ENCODE measurements around the gene SHROOM2. TPM values are rescaled to one million over a fixed set of nuclear protein-coding genes. Genes with fewer than 3 reads are reported as not detected.

SHROOM2 gene
- total RNA-seq, 1 donor from 2014 or later, result 8.2 TPM

- no peaks in the 10 kb centered on the region for H3K4me1 Mint-ChIP-seq (ENCODE audit: unreplicated experiment)
Observed at GRCh38 chrX:9961750-9962149, 175.5 kb downstream of the SHROOM2 start.

GRCh38 chrX:9966775-9967408 lies 180.7 kb downstream of the SHROOM2 start, which contains the start of gene CLDN34:
Gene CLDN34 (plus strand): TSS chrX:9967358. CDS start chrX:9967358, 0 bp downstream.
- Mint-ChIP-seq H3K27ac (ENCODE audit: unreplicated experiment) (no peak within 1 kb of the TSS), H3K4me3 (ENCODE audit: unreplicated experiment) (no peak within 1 kb of the TSS), H3K36me3 (ENCODE audit: unreplicated experiment) (no peaks in the 10 kb centered on the region), H3K4me1 (ENCODE audit: unreplicated experiment) (no peaks in the 10 kb centered on the region), H3K27me3 (ENCODE audit: unreplicated experiment) (no peaks in the 10 kb centered on the region), H3K9me3 (ENCODE audit: unreplicated experiment) (peaks cover 13% of the 10 kb centered on the region)
- DNase-seq (ENCODE audit: extremely low spot score, unreplicated experiment), result no peak
- TF ChIP-seq CTCF (IDR thresholded peaks at IDR 0.05), result no peak

More at GRCh38 chrX:9961750-9962149, 175.5 kb downstream of the SHROOM2 start:
- Mint-ChIP-seq H3K9me3 (ENCODE audit: unreplicated experiment) (peaks cover 6% of the 10 kb centered on the region), H3K4me3 (ENCODE audit: unreplicated experiment) (no peak overlapping the region), H3K27me3 (ENCODE audit: unreplicated experiment) (no peaks in the 10 kb centered on the region), H3K27ac (ENCODE audit: unreplicated experiment) (no peak overlapping the region), H3K36me3 (ENCODE audit: unreplicated experiment) (no peaks in the 10 kb centered on the region)
- no peak for TF ChIP-seq CTCF (IDR thresholded peaks at IDR 0.05)
- DNase-seq (ENCODE audit: extremely low spot score, unreplicated experiment), result no peak

- no peak for DNase-seq (ENCODE audit: extremely low spot score, unreplicated experiment)
- no peaks in the 10 kb centered on the region for H3K27me3 Mint-ChIP-seq (ENCODE audit: unreplicated experiment)
- H3K27ac Mint-ChIP-seq (ENCODE audit: unreplicated experiment), result no peak overlapping the region
- no peaks in the 10 kb centered on the region for H3K4me1 Mint-ChIP-seq (ENCODE audit: unreplicated experiment)
- no peaks in the 10 kb centered on the region for H3K36me3 Mint-ChIP-seq (ENCODE audit: unreplicated experiment)
- peaks cover 6% of the 10 kb centered on the region for H3K9me3 Mint-ChIP-seq (ENCODE audit: unreplicated experiment)
- no peak overlapping the region for H3K4me3 Mint-ChIP-seq (ENCODE audit: unreplicated experiment)
- TF ChIP-seq CTCF (IDR thresholded peaks at IDR 0.05), result no peak
Observed at GRCh38 chrX:9977635-9978034, 191.4 kb downstream of the SHROOM2 start.

GRCh38 chrX:9980401-9980800 lies 194.2 kb downstream of the SHROOM2 start:
- Mint-ChIP-seq H3K9me3 (ENCODE audit: unreplicated experiment) (peaks cover 11% of the 10 kb centered on the region), H3K27me3 (ENCODE audit: unreplicated experiment) (no peaks in the 10 kb centered on the region), H3K36me3 (ENCODE audit: unreplicated experiment) (no peaks in the 10 kb centered on the region), H3K27ac (ENCODE audit: unreplicated experiment) (no peak overlapping the region), H3K4me3 (ENCODE audit: unreplicated experiment) (no peak overlapping the region), H3K4me1 (ENCODE audit: unreplicated experiment) (no peaks in the 10 kb centered on the region)
- TF ChIP-seq CTCF (IDR thresholded peaks at IDR 0.05), result no peak
- no peak for DNase-seq (ENCODE audit: extremely low spot score, unreplicated experiment)

- H3K36me3 Mint-ChIP-seq (ENCODE audit: unreplicated experiment), result no peaks in the 10 kb centered on the region
- no peak overlapping the region for H3K27ac Mint-ChIP-seq (ENCODE audit: unreplicated experiment)
- no peak for TF ChIP-seq CTCF (IDR thresholded peaks at IDR 0.05)
- no peaks in the 10 kb centered on the region for H3K4me1 Mint-ChIP-seq (ENCODE audit: unreplicated experiment)
- H3K4me3 Mint-ChIP-seq (ENCODE audit: unreplicated experiment), result no peak overlapping the region
- no peak for DNase-seq (ENCODE audit: extremely low spot score, unreplicated experiment)
- no peaks in the 10 kb centered on the region for H3K27me3 Mint-ChIP-seq (ENCODE audit: unreplicated experiment)
- peaks cover 11% of the 10 kb centered on the region for H3K9me3 Mint-ChIP-seq (ENCODE audit: unreplicated experiment)
Observed at GRCh38 chrX:9980927-9981326, 194.7 kb downstream of the SHROOM2 start.

Data from osteocyte (in vitro differentiated cells).